HK-2 (cell line): Measurements from ENCODE around the gene RNF41.
A peak's percentile ranks its signal among the peaks of the same experiment; 100 is the strongest.

Experiments used
- DNase-seq: peaks from one replicate; pipeline ENCODE4 v3.0.0-alpha.2; 2018; ENCODE audit not compliant: unreplicated experiment

Gene RNF41

DNA sequence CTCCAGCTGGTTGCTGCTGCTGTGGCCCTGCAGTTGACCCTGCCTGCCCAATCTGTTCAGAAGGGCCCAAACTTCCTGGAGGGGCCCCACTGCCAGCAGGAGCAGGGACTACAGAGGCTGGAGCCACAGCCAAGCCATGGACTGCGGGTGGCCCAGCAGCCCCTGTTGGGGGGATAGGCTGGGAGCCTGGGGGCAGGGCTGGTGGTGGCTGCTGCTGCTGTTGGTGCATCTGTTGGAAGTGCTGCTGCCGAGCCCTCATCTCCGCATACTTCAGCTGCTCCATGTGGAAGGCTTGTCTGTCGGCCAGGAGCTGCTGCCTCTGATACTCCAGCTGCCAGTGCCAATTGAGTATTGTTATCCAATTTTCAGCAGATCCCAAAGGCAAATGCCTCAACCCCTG, 56.4 kb downstream of the RNF41 start:
- DNase-seq: no peak

DNA sequence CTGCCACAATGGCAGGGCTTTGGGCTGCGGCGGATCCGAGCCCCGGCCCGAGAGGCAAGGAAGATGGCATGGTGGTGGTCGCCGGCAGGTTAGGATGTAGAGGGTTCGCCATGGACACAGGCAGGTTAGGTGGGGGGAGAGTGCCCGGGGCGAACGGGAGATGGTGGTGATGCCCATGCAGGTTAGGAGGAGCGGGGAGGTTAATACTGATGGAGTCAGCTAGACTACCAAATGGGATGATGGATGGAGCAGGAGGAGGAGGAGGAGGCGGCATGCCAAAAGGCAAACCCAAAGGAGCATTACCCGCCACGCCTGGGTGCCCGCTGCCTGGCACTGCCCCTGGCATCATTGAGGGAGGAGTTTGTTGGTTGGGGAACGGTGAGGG, 57.4 kb downstream of the RNF41 start:
- DNase-seq: peak; percentile 35

DNA sequence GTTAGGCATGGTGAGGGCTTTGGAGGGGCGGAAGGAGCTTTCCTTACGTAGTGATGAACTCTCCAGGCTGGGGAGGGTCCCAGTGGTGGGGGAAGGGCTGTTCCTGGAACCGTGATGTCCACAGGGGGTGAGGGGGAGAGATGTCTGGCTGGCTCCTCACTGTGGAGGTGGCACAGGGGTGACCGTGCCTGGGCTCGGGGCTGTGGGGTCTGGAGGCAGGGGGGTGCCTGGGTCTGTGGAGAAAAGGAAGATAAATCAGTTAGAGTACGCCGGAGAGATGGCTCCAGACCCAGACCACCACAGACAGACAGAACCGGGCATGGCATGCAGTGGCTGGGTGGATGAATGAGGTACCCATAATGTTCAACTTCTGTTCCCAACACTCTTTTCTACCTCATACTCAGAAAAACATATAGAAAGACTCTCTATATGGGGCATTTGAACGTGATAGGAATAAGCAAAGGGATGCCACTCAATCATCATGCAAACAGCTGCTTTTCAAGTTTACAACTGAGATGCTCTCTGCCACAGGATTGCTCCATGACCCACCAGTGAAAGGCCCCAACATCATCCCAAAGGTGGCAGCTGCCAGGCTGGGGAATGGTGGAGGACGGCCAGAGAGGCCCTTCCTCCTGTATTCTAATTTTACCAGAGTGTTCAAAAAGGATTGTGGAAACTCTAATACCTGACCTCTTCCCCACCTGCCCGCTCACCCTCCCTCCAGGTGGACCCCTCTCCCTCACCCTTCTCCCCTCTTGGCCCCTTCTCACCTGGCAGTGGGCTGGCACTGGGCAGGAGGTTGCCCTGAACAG, 58.0 kb downstream of the RNF41 start:
- peak; percentile 35 for DNase-seq

DNA sequence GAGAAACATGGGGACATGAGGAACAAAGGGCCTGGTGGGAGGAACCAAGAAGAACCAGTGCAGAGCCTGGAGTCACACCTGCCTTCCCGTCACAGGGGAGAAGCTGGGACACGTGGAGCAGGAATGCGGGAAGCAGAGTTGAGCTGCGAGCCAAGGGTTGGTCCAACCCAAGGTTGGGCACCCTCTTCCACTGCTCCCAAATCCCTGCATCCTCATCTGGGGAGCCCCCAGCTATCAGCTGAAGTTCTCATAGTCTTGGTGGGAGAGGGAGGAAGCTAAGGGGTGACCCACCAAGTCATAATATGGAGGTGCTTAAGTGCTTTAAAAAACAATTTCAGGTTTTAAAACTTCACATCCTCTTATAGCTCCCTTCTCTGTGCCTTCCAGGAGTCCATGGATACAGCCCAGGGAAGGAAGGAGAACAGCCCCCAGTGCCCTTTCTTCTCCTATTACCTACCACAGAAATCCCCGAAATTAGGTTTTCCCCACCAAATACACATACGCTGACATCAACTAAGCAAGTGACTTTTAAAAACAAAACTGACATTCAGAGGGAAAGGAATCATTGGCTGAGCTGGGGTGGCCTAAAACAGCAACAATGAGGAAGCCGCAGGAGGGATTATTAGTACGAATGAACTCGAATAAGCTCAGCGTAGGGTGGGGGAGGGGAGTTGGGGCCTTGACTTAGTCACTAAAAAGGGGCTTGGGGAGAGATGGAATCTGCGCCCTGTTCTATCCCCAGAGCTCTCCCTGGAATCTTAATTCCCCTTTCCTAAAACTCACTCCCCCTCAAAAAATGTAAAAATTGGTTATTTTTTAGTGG, 59.0 kb downstream of the RNF41 start:
- peak; percentile 32 for DNase-seq

DNA sequence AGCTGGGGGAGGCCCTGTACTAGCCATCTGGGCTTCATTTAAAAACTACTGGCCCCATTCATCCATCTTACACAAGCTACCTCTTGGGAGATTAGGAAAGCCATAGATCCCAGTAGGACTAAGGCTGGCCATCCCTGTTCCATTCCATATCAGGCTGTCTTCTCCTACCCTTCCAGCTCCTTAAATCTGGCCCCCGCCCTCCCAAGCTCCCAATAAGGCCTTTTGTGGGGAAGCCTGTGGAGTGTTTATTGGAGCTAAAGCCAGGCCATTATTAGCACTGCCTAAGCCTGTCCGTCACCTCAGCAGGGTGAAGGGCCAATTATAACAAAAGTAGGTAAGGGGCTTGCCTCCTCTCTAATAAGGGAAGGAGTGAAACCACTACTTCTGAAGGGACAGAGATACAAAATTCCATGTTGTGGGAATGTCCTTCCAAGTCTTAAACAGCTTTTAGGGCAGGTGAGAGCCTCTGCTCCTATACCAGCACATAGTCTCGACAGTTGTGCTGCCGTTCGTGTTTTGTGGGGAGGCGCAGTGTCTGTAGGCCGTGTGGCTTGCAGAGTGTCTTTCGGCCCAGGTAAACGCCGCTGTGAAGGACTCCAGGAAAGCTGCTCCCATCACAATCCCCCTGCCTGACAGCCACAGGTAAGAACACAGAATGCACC, 59.9 kb downstream of the RNF41 start:
- DNase-seq: peak; percentile 20

DNA sequence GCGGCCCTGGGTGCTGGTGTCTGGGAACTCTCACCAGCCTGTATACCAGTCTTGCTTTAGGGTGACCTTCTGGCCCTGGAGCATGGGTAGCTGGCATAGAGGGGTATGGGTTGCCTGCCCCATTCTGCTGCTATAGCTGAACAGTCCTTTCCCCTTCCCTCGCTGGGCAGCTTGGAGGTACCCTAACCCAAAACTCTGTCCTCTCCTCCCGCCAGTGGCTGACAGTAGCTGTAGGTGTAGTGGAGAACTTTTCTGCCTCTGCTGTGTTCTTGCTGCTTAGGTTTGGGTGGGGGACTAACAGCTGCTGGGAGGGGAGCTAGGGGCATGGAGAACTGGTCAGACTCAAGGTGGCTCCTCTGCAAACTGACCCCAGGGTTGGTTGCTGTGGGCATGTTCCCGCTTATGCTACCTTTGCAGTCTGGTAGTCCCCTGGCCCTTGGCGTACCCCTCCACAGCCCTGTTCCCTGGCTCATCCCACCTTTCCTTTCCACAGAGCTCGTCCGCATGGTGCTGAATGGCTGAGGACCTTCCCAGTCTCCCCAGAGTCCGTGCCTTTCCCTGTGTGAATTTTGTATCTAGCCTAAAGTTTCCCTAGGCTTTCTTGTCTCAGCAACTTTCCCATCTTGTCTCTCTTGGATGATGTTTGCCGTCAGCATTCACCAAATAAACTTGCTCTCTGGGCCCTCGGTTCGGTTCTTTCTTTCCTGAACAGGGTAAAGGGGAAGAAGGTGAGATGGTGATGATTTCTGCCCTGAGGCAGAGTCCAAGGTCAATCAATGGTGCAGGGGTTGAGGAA, 60.6 kb downstream of the RNF41 start:
- DNase-seq: no peak

DNA sequence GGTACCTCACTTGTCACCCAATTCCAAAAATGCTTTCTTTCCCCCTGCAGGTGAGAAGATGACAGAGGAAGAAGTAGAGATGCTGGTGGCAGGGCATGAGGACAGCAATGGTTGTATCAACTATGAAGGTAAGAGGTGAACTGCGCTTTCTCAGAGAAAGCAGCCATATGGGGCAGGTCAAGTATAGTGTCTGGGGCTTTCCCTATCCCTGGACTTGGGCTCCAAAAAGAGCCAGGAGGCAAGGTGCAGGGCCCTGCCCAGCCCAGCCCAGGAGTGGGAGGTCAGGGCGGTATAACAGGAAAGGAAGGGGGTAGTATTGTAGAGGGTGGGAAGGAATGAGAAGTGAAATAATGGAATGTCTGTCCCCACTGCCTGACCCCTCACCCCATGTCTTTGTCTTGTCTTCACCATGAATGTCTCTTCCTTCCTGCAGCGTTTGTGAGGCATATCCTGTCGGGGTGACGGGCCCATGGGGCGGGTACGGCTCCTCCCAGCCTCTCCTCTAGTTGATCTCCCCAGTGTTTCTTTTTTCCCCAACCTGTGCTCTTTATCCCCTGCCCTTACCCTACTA, 61.4 kb downstream of the RNF41 start:
- peak; percentile 41 for DNase-seq

DNA sequence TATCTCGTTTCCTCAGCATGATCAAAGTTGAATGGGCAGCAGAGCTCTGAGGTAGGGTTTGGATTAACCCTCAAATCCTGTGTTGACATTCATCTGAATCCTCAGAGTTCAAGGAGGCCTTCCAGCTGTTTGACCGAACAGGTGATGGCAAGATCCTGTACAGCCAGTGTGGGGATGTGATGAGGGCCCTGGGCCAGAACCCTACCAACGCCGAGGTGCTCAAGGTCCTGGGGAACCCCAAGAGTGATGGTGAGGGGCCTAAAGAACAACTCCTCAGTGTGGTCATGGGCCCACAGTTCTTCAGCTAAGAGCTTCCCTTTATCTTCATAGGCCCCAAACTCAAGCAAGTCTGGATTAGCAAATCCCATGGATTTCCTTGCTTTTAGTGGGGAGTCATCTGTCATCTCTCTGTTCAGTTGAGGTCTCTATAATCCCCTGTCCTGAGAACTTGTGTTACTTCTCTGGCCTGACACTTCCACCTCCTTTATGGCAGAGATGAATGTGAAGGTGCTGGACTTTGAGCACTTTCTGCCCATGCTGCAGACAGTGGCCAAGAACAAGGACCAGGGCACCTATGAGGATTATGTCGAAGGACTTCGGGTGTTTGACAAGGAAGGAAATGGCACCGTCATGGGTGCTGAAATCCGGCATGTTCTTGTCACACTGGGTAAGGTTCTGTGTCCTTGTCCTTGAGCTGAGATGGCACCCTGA, 62.1 kb downstream of the RNF41 start:
- no peak for DNase-seq

DNA sequence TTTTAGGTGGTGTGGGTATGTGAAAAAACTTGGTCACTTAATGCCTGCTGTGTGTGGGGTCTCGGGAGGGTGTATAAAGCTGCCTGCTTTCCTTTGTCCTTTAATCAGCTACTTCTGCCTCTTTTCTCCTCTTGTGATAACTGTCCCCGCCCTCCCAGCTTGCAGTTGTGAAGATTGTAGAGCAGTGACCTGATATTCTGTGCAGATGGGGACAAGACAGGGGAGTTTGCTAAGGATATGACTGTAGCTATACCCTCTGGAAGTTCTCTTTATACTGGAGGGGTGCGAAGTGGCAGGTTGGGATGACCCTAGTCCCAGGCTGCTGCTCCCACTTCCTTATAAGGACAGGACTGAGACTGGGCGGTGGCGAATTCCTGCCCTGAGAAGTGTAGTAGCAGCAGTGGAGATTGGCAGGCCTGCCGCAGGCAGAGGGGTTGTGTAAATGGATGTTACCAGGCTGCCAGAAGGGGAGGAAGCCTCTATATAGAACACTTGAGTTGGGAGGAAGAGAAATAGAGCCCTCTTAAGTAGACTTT, 62.7 kb downstream of the RNF41 start:
- peak; percentile 70 for DNase-seq

DNA sequence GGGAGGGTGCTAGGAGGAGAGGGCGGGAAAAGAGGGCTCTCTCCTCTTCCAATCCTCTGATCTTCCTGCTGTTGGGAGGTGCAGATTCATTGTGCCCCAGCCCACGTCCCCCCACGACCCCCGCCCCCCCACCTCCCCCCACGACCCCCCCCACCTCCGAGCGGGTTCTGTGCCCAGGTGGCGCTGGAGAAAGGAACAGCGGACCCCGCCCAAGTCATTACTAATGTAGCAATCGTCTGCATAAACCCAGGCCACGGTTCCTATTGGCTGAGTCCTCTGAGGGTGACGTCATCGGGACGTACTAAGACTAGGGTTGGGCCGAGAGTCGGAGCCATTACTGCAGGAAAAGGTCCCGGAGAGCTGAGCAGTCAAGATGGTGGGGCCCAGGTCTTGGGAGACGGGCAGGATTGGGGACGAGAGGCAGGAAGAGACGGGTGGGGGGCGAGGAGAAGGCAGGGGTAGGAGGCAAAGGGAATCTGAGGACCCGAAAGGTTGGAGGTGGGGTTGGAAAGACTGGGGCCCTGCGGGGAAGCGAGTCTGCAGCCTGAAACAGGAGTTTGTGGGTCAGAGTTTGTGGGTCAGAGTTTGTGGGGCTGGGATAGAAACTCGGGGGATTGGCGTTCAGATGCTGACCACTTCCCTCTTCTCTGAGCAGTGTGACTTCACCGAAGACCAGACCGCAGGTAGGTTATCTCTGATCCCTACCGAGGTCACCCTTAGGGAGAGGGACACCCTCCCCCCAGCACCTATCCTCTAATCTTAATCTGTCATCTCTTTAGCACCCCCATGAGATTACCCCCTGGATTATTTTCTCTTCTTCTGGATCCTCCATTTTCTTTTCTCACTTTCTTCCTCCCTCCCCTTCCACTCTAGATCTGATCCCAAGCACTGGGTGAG, 63.4 kb downstream of the RNF41 start, which contains the start of gene MYL6:
Gene MYL6 (plus strand): TSS at position 331 of the 897 bp plus-strand sequence. CDS start 43 bp downstream, at position 374.
- DNase-seq: peak; percentile 93

DNA sequence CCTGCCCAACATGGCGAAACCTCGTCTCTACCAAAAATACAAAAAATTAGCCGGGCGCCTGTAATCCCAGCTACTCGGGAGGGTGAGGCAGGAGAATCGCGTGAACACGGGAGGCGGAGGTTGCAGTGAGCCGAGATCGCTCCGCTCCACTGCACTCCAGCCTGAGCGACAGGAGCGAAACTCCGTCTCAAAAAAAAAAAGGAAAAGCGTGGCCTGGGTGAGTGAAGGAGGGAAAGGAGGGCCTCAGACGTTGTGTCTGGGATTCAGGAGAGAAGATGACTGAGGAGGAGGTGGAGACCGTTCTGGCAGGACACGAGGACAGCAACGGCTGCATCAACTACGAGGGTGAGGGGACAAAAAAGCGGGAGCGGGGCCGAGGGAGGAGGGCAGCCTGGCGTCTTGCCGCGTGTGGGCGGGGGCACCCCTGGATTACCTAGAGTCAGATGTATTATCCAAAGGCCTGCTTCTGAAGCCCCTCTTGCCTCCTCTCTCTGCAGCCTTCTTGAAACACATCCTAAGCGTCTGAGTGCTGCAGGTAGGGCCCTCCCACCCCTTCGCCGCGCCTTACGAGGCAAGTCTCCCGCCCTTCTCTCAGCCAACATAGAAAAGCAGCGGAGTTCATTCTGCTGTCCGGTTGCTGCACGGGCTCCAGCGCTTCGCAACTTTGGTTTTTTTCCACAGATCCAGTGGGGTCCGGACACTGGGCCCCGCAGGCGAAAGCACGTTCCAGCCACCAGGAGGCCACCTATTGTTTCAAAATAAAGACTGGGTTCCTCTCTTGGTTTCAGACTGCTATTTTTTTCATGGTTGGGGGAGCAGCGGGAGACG, 64.3 kb downstream of the RNF41 start:
- DNase-seq: peak; percentile 80

DNA sequence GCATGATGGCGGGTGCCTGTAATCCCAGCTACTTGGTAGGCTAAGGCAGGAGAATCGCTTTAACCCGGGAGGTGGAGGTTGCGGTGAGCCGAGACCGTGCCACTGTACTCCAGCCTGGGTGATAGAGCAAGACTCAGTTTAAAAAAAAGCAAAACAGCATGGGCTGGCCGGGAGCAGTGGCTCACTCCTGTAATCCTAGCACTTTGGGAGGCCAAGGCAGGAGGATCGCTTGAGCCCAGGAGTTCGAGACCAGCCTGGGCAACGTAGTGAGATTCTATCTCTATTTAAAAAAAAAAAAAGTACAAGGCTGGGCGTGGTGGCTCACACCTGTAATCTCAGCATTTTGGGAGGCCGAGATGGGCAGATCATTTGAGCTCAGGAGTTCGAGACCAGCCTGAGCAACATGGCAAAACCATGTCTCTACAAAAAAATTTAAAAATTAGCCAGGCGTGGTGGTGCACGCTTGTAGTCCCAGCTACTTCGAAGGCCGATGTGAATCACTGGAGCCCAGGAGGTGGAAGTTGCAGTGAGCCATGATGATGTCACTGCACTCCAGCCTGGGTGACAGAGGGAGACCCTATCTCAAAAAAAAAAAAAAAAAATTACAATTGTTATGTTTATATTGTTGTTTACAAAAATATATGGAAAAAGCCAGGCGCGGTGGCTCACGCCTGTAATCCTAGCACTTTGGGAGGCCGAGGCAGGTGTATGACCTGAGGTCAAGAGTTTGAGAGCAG, 65.1 kb downstream of the RNF41 start:
- DNase-seq: peak; percentile 63

DNA sequence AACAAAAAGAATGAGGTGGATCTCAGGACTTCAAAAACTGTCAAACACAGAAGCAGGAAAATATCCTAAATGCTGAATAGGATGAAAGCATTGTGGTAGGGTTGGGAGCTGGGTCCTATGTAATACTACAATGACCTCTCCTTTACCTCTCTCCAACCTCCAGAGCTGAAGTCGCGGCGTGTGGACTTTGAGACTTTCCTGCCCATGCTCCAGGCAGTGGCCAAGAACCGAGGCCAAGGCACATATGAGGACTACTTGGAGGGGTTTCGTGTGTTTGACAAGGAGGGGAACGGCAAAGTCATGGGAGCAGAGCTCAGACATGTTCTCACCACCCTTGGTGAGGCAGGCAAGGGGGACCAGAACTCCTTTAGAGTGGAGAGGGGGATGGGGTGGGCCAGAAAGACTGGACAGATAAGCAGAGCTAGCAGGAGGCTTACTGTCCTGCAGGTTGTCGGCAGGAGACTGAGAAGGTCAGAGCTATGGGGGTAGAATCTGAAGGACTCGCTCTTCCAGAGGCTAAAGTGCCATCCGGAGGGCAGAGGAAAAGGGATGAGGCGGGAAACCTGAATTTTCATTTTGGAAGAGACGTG, 66.4 kb downstream of the RNF41 start:
- no peak for DNase-seq

DNA sequence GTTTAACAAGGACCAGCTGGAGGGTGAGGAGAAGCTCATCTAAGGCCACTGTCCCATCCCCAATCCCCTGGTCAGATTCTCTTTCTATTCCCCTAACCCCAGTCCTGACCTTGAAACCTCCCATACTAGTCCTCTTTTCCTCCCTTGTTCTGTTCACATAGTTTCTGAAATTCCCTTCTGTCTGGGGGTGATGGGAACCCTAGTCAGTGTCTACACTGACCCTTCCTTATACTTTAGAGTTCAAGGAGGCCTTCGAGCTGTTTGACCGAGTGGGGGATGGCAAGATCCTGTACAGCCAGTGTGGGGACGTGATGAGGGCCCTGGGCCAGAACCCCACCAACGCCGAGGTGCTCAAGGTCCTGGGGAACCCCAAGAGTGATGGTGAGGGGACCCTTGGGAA, 66.9 kb downstream of the RNF41 start:
- DNase-seq: no peak

DNA sequence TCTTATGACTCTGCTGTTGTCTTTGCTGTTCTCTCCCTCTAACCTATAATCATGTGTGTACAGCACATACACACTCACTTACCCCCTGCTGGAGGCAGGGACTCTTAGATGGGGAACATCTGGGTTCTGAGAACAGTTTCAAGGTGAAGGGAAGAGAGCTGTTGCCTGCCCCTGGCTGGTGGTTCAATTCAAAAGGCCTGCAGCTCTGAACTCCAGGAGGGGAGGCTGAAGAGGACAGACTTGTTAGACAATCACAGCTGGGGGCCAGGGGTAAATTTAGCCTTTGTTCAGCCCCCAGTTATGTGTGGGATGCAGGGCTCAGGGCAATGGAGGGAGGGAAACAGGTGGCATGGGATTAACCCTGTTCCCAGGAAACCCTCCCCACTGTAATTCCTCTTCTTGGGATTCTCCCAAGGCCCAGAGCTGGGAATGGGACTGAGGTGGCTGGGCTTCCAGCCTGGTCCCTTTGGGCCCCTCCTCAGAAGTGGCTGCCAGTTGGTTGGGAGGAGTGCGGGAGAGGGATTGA, 67.4 kb downstream of the RNF41 start:
- DNase-seq: no peak

DNA sequence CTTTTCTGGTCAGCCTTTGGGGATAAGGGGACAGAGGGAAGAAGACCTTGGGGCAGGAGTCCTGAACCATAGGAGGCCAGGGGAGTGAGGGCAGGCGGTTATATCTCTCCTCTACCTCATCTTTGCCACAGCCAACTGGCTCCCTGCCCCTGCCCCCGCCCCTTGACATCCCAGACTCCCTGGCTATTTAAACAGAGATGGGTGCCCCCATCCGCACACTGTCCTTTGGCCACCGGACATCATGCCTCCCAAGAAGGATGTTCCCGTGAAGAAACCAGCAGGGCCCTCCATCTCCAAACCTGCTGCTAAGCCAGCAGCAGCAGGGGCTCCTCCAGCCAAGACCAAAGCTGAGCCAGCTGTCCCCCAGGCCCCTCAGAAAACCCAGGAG, 68.0 kb downstream of the RNF41 start:
- no peak for DNase-seq
